ENCODE data around the gene MBD5. TPM values are rescaled to one million over a fixed set of nuclear protein-coding genes. Genes with fewer than 3 reads are reported as not detected.

Gene MBD5
- total and polyA plus RNA-seq, 2 of the 4 experiments (the other 2 are of a cell fraction), result 9.8 to 14.2 TPM

DNA sequence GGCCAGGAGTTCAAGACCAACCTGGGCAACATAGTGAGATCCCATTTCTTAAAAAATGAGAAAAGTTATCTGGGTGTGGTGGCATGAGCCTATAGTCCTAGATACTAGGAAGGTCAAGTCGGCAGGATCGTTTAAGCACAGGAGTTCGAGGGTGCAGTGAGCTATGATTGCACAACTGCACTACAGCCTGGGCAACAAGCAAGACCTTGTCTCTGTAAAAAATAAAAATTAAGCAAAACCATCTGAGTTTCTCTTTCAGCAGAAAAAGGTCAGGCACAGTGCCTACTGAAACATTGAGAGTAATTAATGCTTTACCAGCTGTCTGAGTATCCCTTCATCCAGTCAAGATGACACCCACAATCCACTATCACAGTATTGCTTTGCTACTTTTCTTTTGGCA, 258.3 kb downstream of the MBD5 start:
- DNase-seq, result no peak
- Histone ChIP-seq H3K27me3 (ENCODE audit: control insufficient read depth, insufficient read depth, low read length) (no peaks in the 10 kb centered on the region), H2AFZ (replicated peaks; ENCODE audit: low read length, poor library complexity) (no peak overlapping the region), H3K4me2 (ENCODE audit: low read depth, low read length) (no peak overlapping the region), H4K8ac (ENCODE audit: low read depth in 2 of 2, low read length in 2 of 2) (no peak overlapping the region), H3K18ac (ENCODE audit: low read depth, low read length) (no peak overlapping the region), H2BK20ac (ENCODE audit: low read depth, low read length) (no peak overlapping the region), H4K5ac (ENCODE audit: low read depth, low read length) (no peak overlapping the region), H2AK9ac (replicated peaks; ENCODE audit: low read depth, low read length, poor library complexity) (peak overlapping the region; percentile 42), H2AK5ac (ENCODE audit: low read depth, low read length) (no peak overlapping the region), H3K4me1 (ENCODE audit: control insufficient read depth, insufficient read depth, low read length) (no peaks in the 10 kb centered on the region), H3K56ac (ENCODE audit: extremely low read depth, insufficient read depth, low read length) (no peak overlapping the region), H3K14ac (replicated peaks; ENCODE audit: low read depth, low read length) (no peak overlapping the region), H2BK5ac (ENCODE audit: low read depth, low read length, poor library complexity, severe bottlenecking) (no peak overlapping the region), H3K9me3 (ENCODE audit: control insufficient read depth, insufficient read depth, low read length) (no peaks in the 10 kb centered on the region), H3K27ac (ENCODE audit: insufficient read depth, low read length) (no peak overlapping the region), H3K9me1 (ENCODE audit: insufficient read depth, low read length) (peaks cover 7% of the 10 kb centered on the region; the same call in 1 of the 2 replicates), H3K9ac (ENCODE audit: low read depth, low read length) (no peak overlapping the region), H3K4me3 (ENCODE audit: insufficient read depth, low read depth, low read length) (no peak overlapping the region), H3K36me3 (ENCODE audit: control insufficient read depth, insufficient read depth, low read length) (no peaks in the 10 kb centered on the region), H4K20me1 (ENCODE audit: insufficient read depth, low read length) (no peaks in the 10 kb centered on the region), H3K79me1 (ENCODE audit: low read depth in 1 of 2, low read length in 2 of 2) (peaks cover 3 to 8% of the 10 kb centered on the region in 2 experiments; a peak in 3 of 4 replicates), H2BK120ac (ENCODE audit: low read depth, low read length) (no peak overlapping the region), H3K4ac (ENCODE audit: low read depth, low read length) (no peak overlapping the region), H2BK15ac (ENCODE audit: low read depth, low read length) (no peak overlapping the region), H3K23ac (ENCODE audit: low read depth, low read length) (no peak overlapping the region), H4K91ac (ENCODE audit: insufficient read depth, low read depth, low read length) (no peak overlapping the region)
- TF ChIP-seq NFE2L2 (IDR thresholded peaks at IDR 0.05; ENCODE audit: low read depth, low read length) (no peak), CEBPB (IDR thresholded peaks at IDR 0.05; ENCODE audit: low read depth, low read length) (peak; percentile 37; the same call in 1 of the 2 replicates)
- dilution Hi-C loops (cut with HindIII; ENCODE audit: low sequenced_read_pairs, unreplicated experiment) (no loop called here), in situ Hi-C loops (cut with MboI; ENCODE audit: low sequenced_read_pairs) (no loop called here), intact Hi-C loops (cut with micrococcal nuclease) (no loop called here)
- no peak for ATAC-seq (ENCODE audit: low read depth)
- 80% methylated on average over 1 of the region's 3 CpGs; no CpG with 5 or more reads in 1 of the 2 experiments for WGBS, 2 experiments (ENCODE audit: extremely low coverage in 2 of 2, insufficient read length in 1 of 2)
- ChIA-PET CTCF (no interaction called here), POLR2A (ENCODE audit: unreplicated experiment) (no interaction called here)
- BruUV-seq (replicated peaks), result no TSS peak

Measured in IMR-90 (cell line).